Activated T-helper 1 cell treated with anti-CD3 and anti-CD28 coated beads, Interleukin-12 subunit alpha, Interleukin-12 subunit beta, Interleukin-2, Interleukin-4 antibody, amounts not matched to agents 30 ng/mL and 10 ng/mL and 1 ng/mL, durations not matched to agents 14 hours and 24 hours and 36 hours (primary cell): ENCODE data around the gene TUBA4A. TPM values are rescaled to one million over a fixed set of nuclear protein-coding genes. Genes with fewer than 3 reads are reported as not detected.

Experiments
- DNase-seq: peaks from one replicate; pipeline ENCODE4 v3.0.0; 2021; ENCODE audit warnings: low spot score
- H3K27ac Mint-ChIP-seq: one replicate; pipeline ENCODE4 v1.8.0; 2021; ENCODE audit warnings: mild to moderate bottlenecking, mixed read lengths
- H3K27me3 Mint-ChIP-seq: one replicate; pipeline ENCODE4 v1.8.0; 2022; ENCODE audit warnings: mild to moderate bottlenecking, moderate library complexity, mixed read lengths; ENCODE audit not compliant: insufficient read depth
- H3K36me3 Mint-ChIP-seq: one replicate; pipeline ENCODE4 v1.8.0; 2021; ENCODE audit warnings: low read depth, mixed read lengths
- H3K4me1 Mint-ChIP-seq: one replicate; pipeline ENCODE4 v1.8.0; 2021; ENCODE audit warnings: low read depth, mixed read lengths
- H3K4me3 Mint-ChIP-seq: one replicate; pipeline ENCODE4 v1.8.0; 2021; ENCODE audit warnings: mild to moderate bottlenecking, moderate library complexity, mixed read lengths
- H3K9me3 Mint-ChIP-seq: one replicate; pipeline ENCODE4 v1.8.0; 2021; ENCODE audit warnings: mixed read lengths
- intact Hi-C: fragments of 100-400 bp; cut with micrococcal nuclease; formaldehyde crosslinking; loops from one replicate; pipeline ENCODE4 v1.15.1; 2024
- total RNA-seq: library from RNA; stranded (reverse); gene quantifications from 2 replicates; pipeline ENCODE4 v1.2.3, GENCODE V29; 2022

The TUBA4A gene
- total RNA-seq, 1 donor from 2014 or later = 217 TPM

- intact Hi-C loops = loop anchor here (10.0 kb wide), 1 partner anchor 529 kb away; the partner anchor contains the start of gene TTLL4
- peak overlapping the region; percentile 50 for H3K4me3 Mint-ChIP-seq
- peaks cover 6% of the 10 kb centered on the region for H3K36me3 Mint-ChIP-seq
- no peak for DNase-seq
- peak overlapping the region; percentile 52 for H3K27ac Mint-ChIP-seq
- H3K27me3 Mint-ChIP-seq = no peaks in the 10 kb centered on the region
- H3K4me1 Mint-ChIP-seq = peaks cover 37% of the 10 kb centered on the region
- H3K9me3 Mint-ChIP-seq = no peaks in the 10 kb centered on the region
These were observed 10.4 kb downstream of the TUBA4A start for GRCh38 chr2:219243291-219243761.

- peaks cover 52% of the 10 kb centered on the region for H3K36me3 Mint-ChIP-seq
- intact Hi-C loops = no loop called here
- no peak for DNase-seq
- no peaks in the 10 kb centered on the region for H3K27me3 Mint-ChIP-seq
- H3K4me3 Mint-ChIP-seq = no peak overlapping the region
- peaks cover 39% of the 10 kb centered on the region for H3K4me1 Mint-ChIP-seq
- no peaks in the 10 kb centered on the region for H3K9me3 Mint-ChIP-seq
- H3K27ac Mint-ChIP-seq = no peak overlapping the region
These were observed 19.4 kb downstream of the TUBA4A start for GRCh38 chr2:219234331-219234730.

GRCh38 chr2:219230059-219230540 is 23.6 kb downstream of the TUBA4A start:
- H3K36me3 Mint-ChIP-seq = peaks cover 40% of the 10 kb centered on the region
- intact Hi-C loops = no loop called here
- DNase-seq = peak; percentile 46
- peaks cover 51% of the 10 kb centered on the region for H3K4me1 Mint-ChIP-seq
- peak overlapping the region; percentile 97 for H3K4me3 Mint-ChIP-seq
- peak overlapping the region; percentile 99 for H3K27ac Mint-ChIP-seq
- H3K27me3 Mint-ChIP-seq = no peaks in the 10 kb centered on the region
- no peaks in the 10 kb centered on the region for H3K9me3 Mint-ChIP-seq

- peak within 1 kb of the TSS; percentile 99 for H3K27ac Mint-ChIP-seq
- DNase-seq = peak; percentile 98
- H3K36me3 Mint-ChIP-seq = peaks cover 42% of the 10 kb centered on the region
- intact Hi-C loops = loop anchor here (1.0 to 2.0 kb wide), 11 partner anchors 11 to 571 kb away; partner anchors contain the start of genes ABCB6, BCS1L, DNAJB2 and GLB1L
- H3K27me3 Mint-ChIP-seq = no peaks in the 10 kb centered on the region
- H3K4me1 Mint-ChIP-seq = peaks cover 47% of the 10 kb centered on the region
- peak within 1 kb of the TSS; percentile 97 for H3K4me3 Mint-ChIP-seq
- H3K9me3 Mint-ChIP-seq = no peaks in the 10 kb centered on the region
These were observed 24.2 kb downstream of the TUBA4A start, which contains the start of the genes ANKZF1 and ATG9A for GRCh38 chr2:219229305-219230058. Gene ANKZF1, plus strand, starts transcription at chr2:219229806. Its CDS starts 452 bp downstream, at chr2:219230258. Gene ATG9A, minus strand, starts transcription at chr2:219229636. Its CDS starts 1,612 bp downstream, at chr2:219228024.

- H3K27ac Mint-ChIP-seq = peak overlapping the region; percentile 68
- DNase-seq = no peak
- peak overlapping the region; percentile 89 for H3K4me3 Mint-ChIP-seq
- no peaks in the 10 kb centered on the region for H3K9me3 Mint-ChIP-seq
- peaks cover 42% of the 10 kb centered on the region for H3K36me3 Mint-ChIP-seq
- no peaks in the 10 kb centered on the region for H3K27me3 Mint-ChIP-seq
- peaks cover 42% of the 10 kb centered on the region for H3K4me1 Mint-ChIP-seq
- intact Hi-C loops = loop anchor here (1.0 to 2.0 kb wide), 11 partner anchors 11 to 570 kb away; partner anchors contain the start of genes ABCB6, BCS1L, DNAJB2 and GLB1L
These were observed 24.8 kb downstream of the TUBA4A start for GRCh38 chr2:219228911-219229304.

GRCh38 chr2:219228041-219228910 is 25.4 kb downstream of the TUBA4A start:
- DNase-seq = no peak
- Mint-ChIP-seq H3K27me3 (no peaks in the 10 kb centered on the region), H3K27ac (peak overlapping the region; percentile 68), H3K36me3 (peaks cover 42% of the 10 kb centered on the region), H3K9me3 (no peaks in the 10 kb centered on the region), H3K4me3 (peak overlapping the region; percentile 89), H3K4me1 (peaks cover 37% of the 10 kb centered on the region)
- intact Hi-C loops = loop anchor here (2.0 kb wide), 1 partner anchor 569 kb away; the partner anchor contains the start of genes BCS1L and ZNF142

GRCh38 chr2:219225350-219225749 is 28.4 kb downstream of the TUBA4A start:
- Mint-ChIP-seq H3K9me3 (no peaks in the 10 kb centered on the region), H3K4me3 (no peak overlapping the region), H3K36me3 (peaks cover 46% of the 10 kb centered on the region), H3K27me3 (no peaks in the 10 kb centered on the region), H3K27ac (no peak overlapping the region), H3K4me1 (peaks cover 18% of the 10 kb centered on the region)
- intact Hi-C loops = no loop called here
- DNase-seq = no peak

- H3K27me3 Mint-ChIP-seq = no peaks in the 10 kb centered on the region
- intact Hi-C loops = no loop called here
- H3K4me1 Mint-ChIP-seq = peaks cover 25% of the 10 kb centered on the region
- H3K27ac Mint-ChIP-seq = no peak overlapping the region
- DNase-seq = no peak
- peaks cover 50% of the 10 kb centered on the region for H3K36me3 Mint-ChIP-seq
- H3K4me3 Mint-ChIP-seq = no peak overlapping the region
- no peaks in the 10 kb centered on the region for H3K9me3 Mint-ChIP-seq
These were observed 29.7 kb downstream of the TUBA4A start for GRCh38 chr2:219223831-219224610.

- H3K27me3 Mint-ChIP-seq = no peaks in the 10 kb centered on the region
- no peak overlapping the region for H3K4me3 Mint-ChIP-seq
- no peak overlapping the region for H3K27ac Mint-ChIP-seq
- peaks cover 20% of the 10 kb centered on the region for H3K4me1 Mint-ChIP-seq
- intact Hi-C loops = no loop called here
- H3K9me3 Mint-ChIP-seq = no peaks in the 10 kb centered on the region
- no peak for DNase-seq
- peaks cover 47% of the 10 kb centered on the region for H3K36me3 Mint-ChIP-seq
These were observed 31.7 kb downstream of the TUBA4A start for GRCh38 chr2:219221957-219222518.

- H3K27ac Mint-ChIP-seq = peak overlapping the region; percentile 29
- peaks cover 43% of the 10 kb centered on the region for H3K36me3 Mint-ChIP-seq
- H3K9me3 Mint-ChIP-seq = no peaks in the 10 kb centered on the region
These were observed 32.9 kb downstream of the TUBA4A start for GRCh38 chr2:219220652-219221402.

GRCh38 chr2:219219784-219220532 is 33.8 kb downstream of the TUBA4A start:
- Mint-ChIP-seq H3K4me1 (peaks cover 23% of the 10 kb centered on the region), H3K36me3 (peaks cover 40% of the 10 kb centered on the region), H3K4me3 (no peak overlapping the region), H3K27ac (peak overlapping the region; percentile 26), H3K27me3 (no peaks in the 10 kb centered on the region), H3K9me3 (no peaks in the 10 kb centered on the region)
- DNase-seq = no peak
- intact Hi-C loops = loop anchor here (1.0 to 2.0 kb wide), 6 partner anchors 14 to 79 kb away; partner anchors contain the start of genes DNAJB2, GLB1L, NHEJ1 and STK16

More at GRCh38 chr2:219220652-219221402, 32.9 kb downstream of the TUBA4A start:
- Mint-ChIP-seq H3K4me3 (no peak overlapping the region), H3K4me1 (peaks cover 23% of the 10 kb centered on the region), H3K27me3 (no peaks in the 10 kb centered on the region)
- intact Hi-C loops = no loop called here
- DNase-seq = no peak
